B cell (primary cell): ENCODE data around the gene BLM. TPM values are rescaled to one million over a fixed set of nuclear protein-coding genes. Genes with fewer than 3 reads are reported as not detected.

Experiments
- ATAC-seq: fragments of 200-7000 bp; cut with Tn5 transposase; one replicate; pipeline ENCODE4 v1.10.0; 2021; ENCODE audit warnings: low read depth, mild to moderate bottlenecking, moderate number of reproducible peaks, moderate library complexity
- CTCF ChIA-PET: fragments of 350-600 bp; sonication (Branson Sonifier 250); formaldehyde crosslinking; loops from one replicate; lab custom pipeline; 2021; ENCODE audit warnings: antibody characterized with exemption, inconsistent platforms; lab: Charles Lee
- POLR2A ChIA-PET: fragments of 350-600 bp; sonication (Branson Sonifier 250); formaldehyde crosslinking; loops from one replicate; lab custom pipeline; 2021; ENCODE audit warnings: antibody characterized with exemption; lab: Charles Lee
- DNase-seq: peaks from one replicate; pipeline ENCODE4 v3.0.0; 2013
- H2AFZ ChIP-seq: 2 replicates; pipeline ENCODE4 v1.6.1; 2012; ENCODE audit warnings: mild to moderate bottlenecking, low read depth, low read length; ENCODE audit not compliant: insufficient read depth, poor library complexity, severe bottlenecking
- H3K27ac ChIP-seq, 2 donors: 1 replicate in 1 of 2; 2 replicates in 1 of 2; pipeline ENCODE4 v1.5.1; 2012 to 2013; ENCODE audit warnings: low read length in 2 of 2, mild to moderate bottlenecking in 2 of 2, moderate library complexity in 1 of 2
- H3K27me3 ChIP-seq, 4 experiments: fragments of 200-600 bp in 1 of 4; sonication (generic) in 1 of 4; replicated peaks in 1 of 4; 1 replicate in 2 of 4; 2 replicates in 2 of 4; pipeline versions ENCODE4 v1.6.1 to v1.7.0; 2013 to 2016; ENCODE audit warnings: low read length in 3 of 4, mild to moderate bottlenecking in 2 of 4, mixed read lengths in 1 of 4, moderate library complexity in 1 of 4; ENCODE audit not compliant: insufficient read depth in 4 of 4, control insufficient read depth in 3 of 4; ENCODE audit errors: control extremely low read depth in 1 of 4
- H3K36me3 ChIP-seq, 2 experiments: replicated peaks in 1 of 2; 1 replicate in 1 of 2; 2 replicates in 1 of 2; pipeline versions ENCODE4 v1.6.1 to v1.7.1; 2013; ENCODE audit warnings: low read length in 1 of 2; ENCODE audit not compliant: insufficient read depth in 2 of 2, control insufficient read depth in 1 of 2; ENCODE audit errors: control extremely low read depth in 1 of 2, extremely low read depth in 1 of 2
- H3K4me1 ChIP-seq, 2 donors: fragments of 200-600 bp in 1 of 2; sonication (generic) in 1 of 2; 1 replicate in 1 of 2; 2 replicates in 1 of 2; pipeline versions ENCODE4 v1.5.1 to v1.6.1; 2013 to 2017; ENCODE audit warnings: low read length in 2 of 2; ENCODE audit not compliant: control insufficient read depth in 2 of 2, insufficient read depth in 2 of 2
- H3K4me2 ChIP-seq: replicated peaks from 2 replicates; pipeline ENCODE3; 2012; ENCODE audit warnings: mild to moderate bottlenecking, low read depth, low read length; ENCODE audit not compliant: poor library complexity, severe bottlenecking
- H3K4me3 ChIP-seq, 5 experiments: fragments of 200-600 bp in 1 of 5; sonication (generic) in 1 of 5; 1 replicate in 3 of 5; 2 replicates in 2 of 5; pipeline versions ENCODE4 v1.5.1 to v1.7.0; 2011 to 2016; ENCODE audit warnings: low read length in 4 of 5, mild to moderate bottlenecking in 4 of 5, low read depth in 2 of 5, control low read depth in 1 of 5, moderate library complexity in 1 of 5; ENCODE audit not compliant: insufficient read depth in 1 of 5; ENCODE audit errors: control extremely low read depth in 1 of 5, extremely low read depth in 1 of 5
- H3K79me2 ChIP-seq: fragments of 200-600 bp; sonication (generic); one replicate; pipeline ENCODE4 v1.6.0; 2016; ENCODE audit warnings: low read length; ENCODE audit not compliant: control insufficient read depth, insufficient read depth
- H3K9ac ChIP-seq: fragments of 200-600 bp; sonication (generic); 2 replicates; pipeline ENCODE4 v1.6.1; 2017; ENCODE audit warnings: mild to moderate bottlenecking, low read length, moderate library complexity
- H3K9me3 ChIP-seq, 3 donors: one replicate each; pipeline versions ENCODE4 v1.6.1 to v1.7.1; 2013; ENCODE audit warnings: low read length in 2 of 3; ENCODE audit not compliant: control insufficient read depth in 2 of 3, insufficient read depth in 1 of 3; ENCODE audit errors: control extremely low read depth in 1 of 3
- H4K20me1 ChIP-seq: 2 replicates; pipeline ENCODE4 v1.6.0; 2012; ENCODE audit warnings: mild to moderate bottlenecking, low read length; ENCODE audit not compliant: insufficient read depth, control insufficient read depth, poor library complexity, severe bottlenecking
- H3K27ac Mint-ChIP-seq: one replicate; pipeline ENCODE4 v1.8.0; 2021; ENCODE audit warnings: mixed read lengths
- H3K27me3 Mint-ChIP-seq: one replicate; pipeline ENCODE4 v1.8.0; 2021; ENCODE audit warnings: mixed read lengths
- H3K4me1 Mint-ChIP-seq: one replicate; pipeline ENCODE4 v1.8.0; 2021; ENCODE audit warnings: mixed read lengths
- H3K4me3 Mint-ChIP-seq: one replicate; pipeline ENCODE4 v1.8.0; 2021; ENCODE audit warnings: mixed read lengths
- H3K9me3 Mint-ChIP-seq: one replicate; pipeline ENCODE4 v1.8.0; 2022; ENCODE audit warnings: mixed read lengths; ENCODE audit not compliant: insufficient read depth
- EZH2 ChIP-seq: IDR thresholded peaks from 2 replicates; pipeline ENCODE4 v1.6.1; 2012; ENCODE audit warnings: borderline replicate concordance, low read depth, mild to moderate bottlenecking, moderate library complexity, low read length; ENCODE audit not compliant: insufficient read depth, poor library complexity, severe bottlenecking
- WGBS: methylation state at CpG from one replicate; pipeline ENCODE4 v1.1.5; 2013; ENCODE audit warnings: missing lambda C conversion rate; ENCODE audit not compliant: insufficient coverage; 5-methylcytosine and 5-hydroxymethylcytosine counted together
- intact Hi-C: fragments of 100-400 bp; cut with micrococcal nuclease; formaldehyde crosslinking; loops from one replicate; pipeline ENCODE4 v1.10.0; 2022
- polyA plus RNA-seq: library from polyadenylated mRNA; depleted of rRNA; stranded (reverse); fragments of >200 nt; gene quantifications from 2 replicates; pipeline ENCODE4 v1.2.3, GENCODE V29; 2012
- total RNA-seq, 2 donors: library from RNA; stranded (reverse); fragments of 120-200 nt in 1 of 2; gene quantifications; 1 replicate in 1 of 2; 2 replicates in 1 of 2; pipeline versions ENCODE4 v1.2.3 to v1.2.4, GENCODE V29; 2013 to 2022
- TF ChIP-seq, protein P1 (sequence below): fragments of 200-600 bp; IDR thresholded peaks from one replicate; pipeline ENCODE4 v1.8.0; 2022; ENCODE audit warnings: antibody characterized with exemption, mild to moderate bottlenecking

Gene BLM
- total and polyA plus RNA-seq, 2 donors (not counting 1 experiment from before 2014, with no cell fraction given): 5.2 to 17.4 TPM

- Histone ChIP-seq H3K27me3 (no peaks in the 10 kb centered on the region), H3K27ac (no peak overlapping the region), H2AFZ (no peak overlapping the region), H4K20me1 (peaks cover 11% of the 10 kb centered on the region), H3K79me2 (peaks cover 55% of the 10 kb centered on the region), H3K4me2 (no peak overlapping the region), H3K4me3 (no peak overlapping the region), H3K9ac (no peak overlapping the region), H3K36me3 (peaks cover 1 to 7% of the 10 kb centered on the region in 2 experiments), H3K9me3 (no peaks in the 10 kb centered on the region), H3K4me1 (peaks cover 23 to 24% of the 10 kb centered on the region in 2 donors)
- H3K27ac Mint-ChIP-seq: no peak overlapping the region
- WGBS: no CpG with 5 or more reads among the region's 2 CpGs
- ChIA-PET POLR2A (no interaction called here), CTCF (interaction anchor here (1.5 to 2.0 kb wide), 2 partner anchors 72 to 166 kb away, joined by 6 to 12 read pairs; no protein-coding TSS in a partner anchor)
- TF ChIP-seq EZH2: no peak
- TF ChIP-seq, protein P1, sequence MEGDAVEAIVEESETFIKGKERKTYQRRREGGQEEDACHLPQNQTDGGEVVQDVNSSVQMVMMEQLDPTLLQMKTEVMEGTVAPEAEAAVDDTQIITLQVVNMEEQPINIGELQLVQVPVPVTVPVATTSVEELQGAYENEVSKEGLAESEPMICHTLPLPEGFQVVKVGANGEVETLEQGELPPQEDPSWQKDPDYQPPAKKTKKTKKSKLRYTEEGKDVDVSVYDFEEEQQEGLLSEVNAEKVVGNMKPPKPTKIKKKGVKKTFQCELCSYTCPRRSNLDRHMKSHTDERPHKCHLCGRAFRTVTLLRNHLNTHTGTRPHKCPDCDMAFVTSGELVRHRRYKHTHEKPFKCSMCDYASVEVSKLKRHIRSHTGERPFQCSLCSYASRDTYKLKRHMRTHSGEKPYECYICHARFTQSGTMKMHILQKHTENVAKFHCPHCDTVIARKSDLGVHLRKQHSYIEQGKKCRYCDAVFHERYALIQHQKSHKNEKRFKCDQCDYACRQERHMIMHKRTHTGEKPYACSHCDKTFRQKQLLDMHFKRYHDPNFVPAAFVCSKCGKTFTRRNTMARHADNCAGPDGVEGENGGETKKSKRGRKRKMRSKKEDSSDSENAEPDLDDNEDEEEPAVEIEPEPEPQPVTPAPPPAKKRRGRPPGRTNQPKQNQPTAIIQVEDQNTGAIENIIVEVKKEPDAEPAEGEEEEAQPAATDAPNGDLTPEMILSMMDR: no peak
- H3K4me1 Mint-ChIP-seq: peaks cover 38% of the 10 kb centered on the region
- ATAC-seq (no peak), DNase-seq (no peak)
- intact Hi-C loops: no loop called here
- H3K9me3 Mint-ChIP-seq: no peaks in the 10 kb centered on the region
- H3K27me3 Mint-ChIP-seq: no peaks in the 10 kb centered on the region
- H3K4me3 Mint-ChIP-seq: no peak overlapping the region
These were observed 3.0 kb downstream of the BLM start for GRCh38 chr15:90720131-90720530.

DNA sequence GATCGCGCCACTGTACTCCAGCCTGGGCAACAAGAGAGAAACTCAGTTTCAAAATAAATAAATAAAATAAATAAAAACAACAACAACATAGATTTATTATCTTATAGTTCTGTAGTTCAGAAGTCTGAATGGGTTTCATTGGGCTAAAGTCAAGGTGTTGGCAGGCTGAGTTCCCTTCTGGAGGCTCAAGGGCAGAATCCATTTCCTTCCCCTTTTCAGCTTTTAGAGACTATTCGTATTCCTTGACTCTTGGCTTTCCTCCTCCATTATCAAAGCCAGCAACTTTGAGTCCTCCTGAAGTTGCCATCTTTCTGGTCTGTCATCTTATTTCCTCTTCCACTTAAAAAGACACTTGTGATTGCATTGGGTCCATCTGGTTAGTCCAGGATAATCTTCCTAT is 12.1 kb downstream of the BLM start:
- CTCF ChIA-PET: interaction anchor here (0.6 kb wide), 1 partner anchor 77 kb away, joined by 3 read pairs; no protein-coding TSS in a partner anchor
- TF ChIP-seq, protein P1: no peak
- no peak for TF ChIP-seq EZH2
- H3K4me1 Mint-ChIP-seq: peaks cover 16% of the 10 kb centered on the region
- H3K27ac ChIP-seq: no peak overlapping the region
- no peak overlapping the region for H3K4me2 ChIP-seq
- peaks cover 9 to 11% of the 10 kb centered on the region in 2 donors for H3K4me1 ChIP-seq
- peaks cover 2 to 3% (median 2%) of the 10 kb centered on the region in 3 donors for H3K9me3 ChIP-seq
- H3K9ac ChIP-seq: no peak overlapping the region
- ATAC-seq (no peak), DNase-seq (no peak)
- peaks cover 60% of the 10 kb centered on the region for H3K79me2 ChIP-seq
- POLR2A ChIA-PET: interaction anchor here (0.6 kb wide), 1 partner anchor 40 kb away, joined by 3 read pairs; no protein-coding TSS in a partner anchor
- H4K20me1 ChIP-seq: no peaks in the 10 kb centered on the region
- H3K4me3 Mint-ChIP-seq: no peak overlapping the region
- H3K27me3 ChIP-seq: no peaks in the 10 kb centered on the region
- no peaks in the 10 kb centered on the region for H3K9me3 Mint-ChIP-seq
- H2AFZ ChIP-seq: no peak overlapping the region
- peaks cover 3 to 7% of the 10 kb centered on the region in 2 experiments for H3K36me3 ChIP-seq
- WGBS: 17% methylated on average over 1 of the region's 3 CpGs
- no peak overlapping the region for H3K4me3 ChIP-seq
- intact Hi-C loops: loop anchor here (5.0 kb wide), 1 partner anchor 37 kb away; no protein-coding TSS in a partner anchor
- H3K27me3 Mint-ChIP-seq: no peaks in the 10 kb centered on the region
- H3K27ac Mint-ChIP-seq: no peak overlapping the region
